Thyroid gland (tissue), 4 donors: Measurements from ENCODE around the gene FAM221B. TPM values are rescaled to one million over a fixed set of nuclear protein-coding genes. Genes with fewer than 3 reads are reported as not detected.

Experiments used
- DNase-seq, 2 donors: peaks; one replicate each; pipeline ENCODE4 v3.0.0-alpha.2; 2019
- H3K27ac ChIP-seq, 3 donors: fragments of 200-600 bp; sonication (generic); 1 replicate in 2 of 3; 2 replicates in 1 of 3; pipeline ENCODE4 v1.5.1; 2016 to 2019; ENCODE audit warnings: mild to moderate bottlenecking in 1 of 3, moderate library complexity in 1 of 3
- H3K27me3 ChIP-seq: fragments of 200-600 bp; sonication (generic); one replicate; pipeline ENCODE4 v1.5.1; 2019
- H3K36me3 ChIP-seq, 2 donors: fragments of 200-600 bp; sonication (generic); one replicate each; pipeline ENCODE4 v1.5.1; 2016 to 2019
- H3K4me1 ChIP-seq, 2 donors: fragments of 200-600 bp; sonication (generic); one replicate each; pipeline ENCODE4 v1.5.1; 2017 to 2019
- H3K4me3 ChIP-seq, 3 donors: fragments of 200-600 bp; sonication (generic); replicated peaks in 1 of 3; 1 replicate in 2 of 3; 2 replicates in 1 of 3; pipeline ENCODE4 v1.5.1; 2016; ENCODE audit warnings: mild to moderate bottlenecking in 1 of 3
- H3K9me3 ChIP-seq: fragments of 200-600 bp; sonication (generic); one replicate; pipeline ENCODE4 v1.5.1; 2017
- POLR2A ChIP-seq, 2 donors: fragments of 450-650 bp; IDR thresholded peaks; one replicate each; pipeline ENCODE4 v1.6.1; 2017; ENCODE audit warnings: antibody characterized with exemption in 2 of 2, mild to moderate bottlenecking in 2 of 2, moderate library complexity in 1 of 2
- WGBS, 2 donors: methylation state at CpG; one replicate each; pipeline ENCODE4 v1.1.5; 2017; 5-methylcytosine and 5-hydroxymethylcytosine counted together
- intact Hi-C: fragments of 100-400 bp; cut with DNase I; formaldehyde crosslinking; loops from one replicate; pipeline ENCODE4 v1.15.1; 2023
- total RNA-seq, 4 donors: library from RNA; depleted of rRNA; stranded (reverse); fragments of >200 nt; gene quantifications; one replicate each; pipeline ENCODE4 v1.2.3, GENCODE V29; 2016
- TF ChIP-seq, protein P1 (sequence below), 6 experiments: fragments of 200-600 bp in 3 of 6; fragments of 450-650 bp in 3 of 6; sonication (generic) in 3 of 6; IDR thresholded peaks; one replicate each; pipeline ENCODE4 v1.5.1; 2016 to 2019; ENCODE audit warnings: antibody characterized with exemption in 6 of 6, mild to moderate bottlenecking in 2 of 6, inconsistent platforms in 1 of 6, moderate library complexity in 1 of 6

FAM221B gene, protein sequence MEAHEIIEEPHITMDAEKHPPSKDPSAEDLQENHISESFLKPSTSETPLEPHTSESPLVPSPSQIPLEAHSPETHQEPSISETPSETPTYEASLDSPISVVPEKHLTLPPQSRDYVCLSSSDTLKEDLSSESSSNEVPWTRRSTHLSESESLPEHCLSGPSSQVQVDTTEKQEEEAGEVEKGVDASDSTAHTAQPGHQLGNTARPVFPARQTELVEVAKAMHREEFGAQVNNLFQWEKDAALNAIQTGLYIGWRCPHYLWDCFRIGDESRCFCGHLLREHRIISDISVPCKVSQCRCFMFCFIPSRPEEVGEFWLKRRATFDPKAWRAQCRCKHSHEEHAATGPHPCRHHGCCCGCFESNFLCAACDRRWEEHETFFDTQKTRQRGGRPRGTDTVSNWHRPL
- not detected for total RNA-seq

DNA sequence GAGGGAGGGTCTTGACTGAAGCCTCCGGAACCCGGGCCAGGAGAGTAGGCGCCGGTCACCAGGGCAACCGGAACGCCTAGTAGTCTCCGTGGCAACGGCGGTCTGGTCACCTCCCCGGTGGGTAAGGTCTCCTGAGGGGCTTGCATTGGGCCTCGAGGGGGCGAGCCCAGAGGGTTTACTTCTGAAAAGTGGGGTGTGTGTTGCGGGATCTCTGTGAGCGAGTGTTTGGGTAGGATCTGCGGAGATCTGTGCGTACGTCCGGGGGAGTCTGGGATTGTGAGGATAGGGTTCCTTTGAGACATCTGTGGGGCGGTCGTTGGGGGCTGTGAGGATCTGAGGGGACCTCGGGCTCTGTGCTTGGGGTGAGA lies at the start of gene FAM221B:
Gene FAM221B, minus strand, starts transcription at position 17 of the 368 bp plus-strand sequence. CDS start 2,571 bp downstream, outside the sequence.
- H3K4me1 ChIP-seq: peaks cover 29 to 30% of the 10 kb centered on the region in 2 donors
- no peaks in the 10 kb centered on the region for H3K9me3 ChIP-seq
- peak within 1 kb of the TSS; percentile 85 to 95 (median 92) for H3K27ac ChIP-seq
- peak; percentile 38 to 41 for DNase-seq
- intact Hi-C loops: loop anchor here (5.0 to 10.0 kb wide), 3 partner anchors 36 to 84 kb away; partner anchors contain the start of genes GBA2, NPR2 and RGP1
- TF ChIP-seq, protein P1, sequence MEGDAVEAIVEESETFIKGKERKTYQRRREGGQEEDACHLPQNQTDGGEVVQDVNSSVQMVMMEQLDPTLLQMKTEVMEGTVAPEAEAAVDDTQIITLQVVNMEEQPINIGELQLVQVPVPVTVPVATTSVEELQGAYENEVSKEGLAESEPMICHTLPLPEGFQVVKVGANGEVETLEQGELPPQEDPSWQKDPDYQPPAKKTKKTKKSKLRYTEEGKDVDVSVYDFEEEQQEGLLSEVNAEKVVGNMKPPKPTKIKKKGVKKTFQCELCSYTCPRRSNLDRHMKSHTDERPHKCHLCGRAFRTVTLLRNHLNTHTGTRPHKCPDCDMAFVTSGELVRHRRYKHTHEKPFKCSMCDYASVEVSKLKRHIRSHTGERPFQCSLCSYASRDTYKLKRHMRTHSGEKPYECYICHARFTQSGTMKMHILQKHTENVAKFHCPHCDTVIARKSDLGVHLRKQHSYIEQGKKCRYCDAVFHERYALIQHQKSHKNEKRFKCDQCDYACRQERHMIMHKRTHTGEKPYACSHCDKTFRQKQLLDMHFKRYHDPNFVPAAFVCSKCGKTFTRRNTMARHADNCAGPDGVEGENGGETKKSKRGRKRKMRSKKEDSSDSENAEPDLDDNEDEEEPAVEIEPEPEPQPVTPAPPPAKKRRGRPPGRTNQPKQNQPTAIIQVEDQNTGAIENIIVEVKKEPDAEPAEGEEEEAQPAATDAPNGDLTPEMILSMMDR (IDR thresholded peaks at IDR 0.05): no peak
- TF ChIP-seq POLR2A (IDR thresholded peaks at IDR 0.05): no peak
- peak within 1 kb of the TSS; percentile 22 to 76 (median 49) for H3K4me3 ChIP-seq
- 0 to 3% methylated on average over 11 to 18 of the region's 21 CpGs for WGBS, 2 donors
- no peaks in the 10 kb centered on the region for H3K27me3 ChIP-seq
- no peaks in the 10 kb centered on the region for H3K36me3 ChIP-seq

DNA sequence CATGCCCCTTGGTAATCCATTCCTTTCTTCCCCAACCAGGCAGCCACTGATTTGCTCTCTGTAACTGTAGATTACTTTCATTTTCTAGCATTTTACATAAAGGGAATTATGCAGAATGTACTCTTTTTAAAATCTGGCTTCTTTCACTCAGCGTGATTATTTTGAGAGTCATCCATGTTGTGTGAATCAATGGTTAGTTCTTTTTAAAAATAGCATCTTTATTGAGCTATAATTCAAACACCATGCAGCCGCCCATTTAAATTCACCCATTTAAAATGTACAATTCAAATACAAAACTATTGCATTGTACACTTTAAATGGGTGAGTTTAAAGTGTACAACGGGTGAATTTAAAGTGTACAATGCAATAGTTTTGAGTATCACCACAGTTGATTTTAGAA lies 44.0 kb upstream of the FAM221B start:
- 76 to 78% methylated on average over 3 of the region's 3 CpGs for WGBS, 2 donors
- Histone ChIP-seq H3K4me1 (no peaks in the 10 kb centered on the region), H3K27me3 (no peaks in the 10 kb centered on the region), H3K36me3 (no peaks in the 10 kb centered on the region), H3K27ac (no peak overlapping the region), H3K9me3 (no peaks in the 10 kb centered on the region), H3K4me3 (no peak overlapping the region)
- intact Hi-C loops: no loop called here
- TF ChIP-seq, protein P1 (IDR thresholded peaks at IDR 0.05): no peak
- no peak for TF ChIP-seq POLR2A (IDR thresholded peaks at IDR 0.05)
- DNase-seq: no peak

DNA sequence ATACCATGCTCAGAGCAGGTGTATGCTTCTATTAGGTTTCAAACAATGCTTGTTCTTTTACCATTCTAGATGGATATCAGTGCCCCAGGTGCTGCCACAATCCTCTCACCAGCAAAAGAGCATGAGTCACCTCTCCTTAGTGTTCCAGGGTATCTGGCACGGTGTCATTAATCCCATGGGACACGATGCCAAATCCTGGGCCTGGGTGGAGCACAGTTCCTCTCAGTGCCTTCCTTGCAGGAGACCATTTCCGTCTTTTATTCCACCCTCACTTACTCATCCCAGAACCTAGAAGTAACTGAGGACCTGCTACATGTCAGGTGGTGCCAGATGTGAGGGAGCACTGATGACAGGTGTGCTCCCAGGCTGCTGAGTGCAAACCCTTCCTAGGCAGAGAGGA lies 43.0 kb upstream of the FAM221B start:
- no peak for DNase-seq
- intact Hi-C loops: no loop called here
- Histone ChIP-seq H3K36me3 (no peaks in the 10 kb centered on the region), H3K4me1 (no peaks in the 10 kb centered on the region), H3K27me3 (no peaks in the 10 kb centered on the region), H3K4me3 (no peak overlapping the region), H3K27ac (no peak overlapping the region), H3K9me3 (no peaks in the 10 kb centered on the region)
- 76 to 82% methylated on average over 3 of the region's 3 CpGs for WGBS, 2 donors
- TF ChIP-seq, protein P1 (IDR thresholded peaks at IDR 0.05): no peak
- TF ChIP-seq POLR2A (IDR thresholded peaks at IDR 0.05): no peak

DNA sequence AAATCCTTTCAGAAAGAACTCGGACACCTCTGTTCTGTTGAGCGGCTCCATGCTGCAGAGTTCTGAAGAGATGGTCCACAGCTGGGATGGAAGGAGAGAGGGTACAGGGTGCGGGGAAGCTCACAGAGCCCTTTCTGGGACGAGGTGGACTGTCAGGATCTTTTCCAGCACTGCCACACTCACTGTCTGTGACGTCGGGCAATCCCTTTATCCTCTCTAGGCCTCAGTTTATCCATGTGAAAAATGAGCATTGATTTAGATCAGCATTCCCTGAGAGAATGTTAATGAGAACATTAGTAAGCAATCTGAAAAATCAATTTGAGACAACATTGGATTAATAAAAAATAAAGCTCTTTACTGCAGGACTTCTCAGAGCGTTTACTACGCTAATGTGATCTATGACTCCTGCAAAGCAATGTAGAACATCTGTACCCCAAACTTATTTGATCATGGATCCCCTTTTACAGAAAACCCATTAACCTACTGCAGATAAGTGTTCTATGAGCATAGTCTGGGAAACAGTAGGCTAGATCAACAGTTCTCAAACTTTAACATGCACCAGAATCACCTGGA lies 41.9 kb upstream of the FAM221B start, which contains the start of gene OR13J1:
Gene OR13J1, minus strand, starts transcription at position 51 of the 573 bp plus-strand sequence. Its CDS starts 0 bp downstream, at position 51.
- Histone ChIP-seq H3K27me3 (no peaks in the 10 kb centered on the region), H3K4me3 (no peak within 1 kb of the TSS), H3K9me3 (no peaks in the 10 kb centered on the region), H3K36me3 (no peaks in the 10 kb centered on the region), H3K27ac (no peak within 1 kb of the TSS), H3K4me1 (no peaks in the 10 kb centered on the region)
- no peak for DNase-seq
- intact Hi-C loops: no loop called here
- no peak for TF ChIP-seq POLR2A (IDR thresholded peaks at IDR 0.05)
- TF ChIP-seq, protein P1 (IDR thresholded peaks at IDR 0.05): no peak
- 88% methylated on average over 8 of the region's 8 CpGs for WGBS, 2 donors
